Activated naive CD4-positive, alpha-beta T cell treated with Interleukin-2 at 50 U/mL for 16 hours (primary cell): Measurements from ENCODE around the gene REG4.
A peak's percentile ranks its signal among the peaks of the same experiment; 100 is the strongest.
"Not testable (repeated sequence)": the region's sequence is repeated elsewhere in the genome, so short reads cannot be mapped to it uniquely, and the experiment has no call there.

ENCODE experiments used
- DNase-seq: peaks from one replicate; pipeline ENCODE4 v3.0.0-alpha.2; 2020

Gene REG4

GRCh38 chr1:119811387-119811786 lies at the start of gene REG4:
REG4 (minus strand) TSS chr1:119811460; CDS start chr1:119808769, 2,691 bp downstream.
- DNase-seq: no peak

GRCh38 chr1:119859647-119860046 lies 48.4 kb upstream of the REG4 start:
- no peak for DNase-seq

- not testable (repeated sequence) for DNase-seq
Observed at GRCh38 chr1:119858556-119859214, 47.4 kb upstream of the REG4 start.

GRCh38 chr1:119858126-119858525 lies 46.9 kb upstream of the REG4 start:
- DNase-seq: no peak

- DNase-seq: no peak
Observed at GRCh38 chr1:119853155-119853554, 41.9 kb upstream of the REG4 start.

GRCh38 chr1:119844206-119844605 lies 32.9 kb upstream of the REG4 start:
- DNase-seq: not testable (repeated sequence)

- DNase-seq: no peak
Observed at GRCh38 chr1:119841306-119841705, 30.0 kb upstream of the REG4 start.

- no peak for DNase-seq
Observed at GRCh38 chr1:119840745-119841144, 29.5 kb upstream of the REG4 start.

GRCh38 chr1:119838236-119838635 lies 27.0 kb upstream of the REG4 start:
- no peak for DNase-seq

GRCh38 chr1:119834990-119835389 lies 23.7 kb upstream of the REG4 start:
- DNase-seq: no peak

GRCh38 chr1:119831027-119831426 lies 19.8 kb upstream of the REG4 start:
- DNase-seq: no peak

GRCh38 chr1:119829625-119830024 lies 18.4 kb upstream of the REG4 start:
- no peak for DNase-seq

GRCh38 chr1:119829006-119829405 lies 17.7 kb upstream of the REG4 start:
- DNase-seq: not testable (repeated sequence)

GRCh38 chr1:119828266-119828665 lies 17.0 kb upstream of the REG4 start:
- DNase-seq: no peak

GRCh38 chr1:119827010-119827409 lies 15.8 kb upstream of the REG4 start:
- DNase-seq: no peak

- no peak for DNase-seq
Observed at GRCh38 chr1:119822406-119822805, 11.1 kb upstream of the REG4 start.

GRCh38 chr1:119818181-119818580 lies 6.9 kb upstream of the REG4 start:
- no peak for DNase-seq

GRCh38 chr1:119816407-119816806 lies 5.1 kb upstream of the REG4 start:
- DNase-seq: no peak

GRCh38 chr1:119815928-119816327 lies 4.7 kb upstream of the REG4 start:
- no peak for DNase-seq

GRCh38 chr1:119815361-119815760 lies 4.1 kb upstream of the REG4 start:
- no peak for DNase-seq

- DNase-seq: no peak
Observed at GRCh38 chr1:119814288-119814687, 3.0 kb upstream of the REG4 start.

- DNase-seq: no peak
Observed at GRCh38 chr1:119811985-119812557, 811 bp upstream of the REG4 start.

GRCh38 chr1:119808972-119809550 lies 2.2 kb downstream of the REG4 start:
- peak; percentile 65 for DNase-seq

GRCh38 chr1:119808491-119808890 lies 2.8 kb downstream of the REG4 start:
- DNase-seq: no peak

GRCh38 chr1:119806489-119806888 lies 4.8 kb downstream of the REG4 start:
- no peak for DNase-seq
